DND-41 (cell line): ENCODE measurements around the gene ADK.
"Not testable (repeated sequence)": the region's sequence is repeated elsewhere in the genome, so short reads cannot be mapped to it uniquely, and the experiment has no call there.

ENCODE experiments used
- ATAC-seq: fragments of 200-7000 bp; cut with Tn5 transposase; 3 replicates; pipeline ENCODE4 v1.9.1; 2021; ENCODE audit warnings: low read depth; ENCODE audit not compliant: insufficient read depth
- DNase-seq: peaks from one replicate; pipeline ENCODE4 v3.0.0-alpha.2; 2020
- H2AFZ ChIP-seq: 2 replicates; pipeline ENCODE4 v1.6.0; 2012; ENCODE audit warnings: low read depth, low read length
- H3K27ac ChIP-seq: 2 replicates; pipeline ENCODE4 v1.5.1; 2012; ENCODE audit warnings: low read length, inconsistent platforms
- H3K27me3 ChIP-seq: fragments of 200-600 bp; sonication (generic); 2 replicates; pipeline ENCODE4 v1.6.0; 2012; ENCODE audit warnings: low read length, mild to moderate bottlenecking, inconsistent platforms; ENCODE audit not compliant: insufficient read depth, poor library complexity
- H3K36me3 ChIP-seq: 2 replicates; pipeline ENCODE4 v1.5.1; 2012; ENCODE audit warnings: low read length, inconsistent platforms; ENCODE audit not compliant: insufficient read depth
- H3K4me1 ChIP-seq: 2 replicates; pipeline ENCODE4 v1.5.1; 2012; ENCODE audit warnings: mild to moderate bottlenecking, low read length; ENCODE audit not compliant: insufficient read depth
- H3K4me2 ChIP-seq: 2 replicates; pipeline ENCODE4 v1.6.0; 2012; ENCODE audit warnings: mild to moderate bottlenecking, moderate library complexity, low read length, inconsistent platforms; ENCODE audit not compliant: insufficient read depth
- H3K4me3 ChIP-seq, 2 experiments: fragments of 200-600 bp in 1 of 2; shearing (Covaris generic) in 1 of 2; 2 replicates each; pipeline ENCODE4 v1.5.1; 2012 to 2016; ENCODE audit warnings: inconsistent platforms in 2 of 2, low read length in 2 of 2, mild to moderate bottlenecking in 2 of 2, low read depth in 1 of 2, moderate library complexity in 1 of 2
- H3K79me2 ChIP-seq: 2 replicates; pipeline ENCODE4 v1.6.0; 2012; ENCODE audit warnings: low read length, inconsistent platforms; ENCODE audit not compliant: insufficient read depth
- H3K9ac ChIP-seq: 2 replicates; pipeline ENCODE4 v1.6.0; 2012; ENCODE audit warnings: low read depth, mild to moderate bottlenecking, inconsistent platforms, low read length, moderate library complexity
- H3K9me3 ChIP-seq: 2 replicates; pipeline ENCODE4 v1.5.1; 2012; ENCODE audit warnings: low read length, moderate library complexity, mild to moderate bottlenecking, inconsistent platforms; ENCODE audit not compliant: insufficient read depth, severe bottlenecking
- H4K20me1 ChIP-seq: 2 replicates; pipeline ENCODE4 v1.6.0; 2012; ENCODE audit warnings: low read length; ENCODE audit not compliant: insufficient read depth
- EZH2 ChIP-seq: IDR thresholded peaks from 3 replicates; pipeline ENCODE4 v1.6.1; 2012; ENCODE audit warnings: borderline replicate concordance, low read depth, mild to moderate bottlenecking, moderate library complexity, low read length, inconsistent platforms; ENCODE audit not compliant: severe bottlenecking
- TF ChIP-seq, protein P1 (sequence below): IDR thresholded peaks from 2 replicates; pipeline ENCODE4 v1.5.1; 2012; ENCODE audit warnings: borderline replicate concordance, low read length, moderate library complexity, mild to moderate bottlenecking; ENCODE audit not compliant: poor library complexity, severe bottlenecking; ENCODE audit errors: extremely low read depth

Gene ADK

DNA sequence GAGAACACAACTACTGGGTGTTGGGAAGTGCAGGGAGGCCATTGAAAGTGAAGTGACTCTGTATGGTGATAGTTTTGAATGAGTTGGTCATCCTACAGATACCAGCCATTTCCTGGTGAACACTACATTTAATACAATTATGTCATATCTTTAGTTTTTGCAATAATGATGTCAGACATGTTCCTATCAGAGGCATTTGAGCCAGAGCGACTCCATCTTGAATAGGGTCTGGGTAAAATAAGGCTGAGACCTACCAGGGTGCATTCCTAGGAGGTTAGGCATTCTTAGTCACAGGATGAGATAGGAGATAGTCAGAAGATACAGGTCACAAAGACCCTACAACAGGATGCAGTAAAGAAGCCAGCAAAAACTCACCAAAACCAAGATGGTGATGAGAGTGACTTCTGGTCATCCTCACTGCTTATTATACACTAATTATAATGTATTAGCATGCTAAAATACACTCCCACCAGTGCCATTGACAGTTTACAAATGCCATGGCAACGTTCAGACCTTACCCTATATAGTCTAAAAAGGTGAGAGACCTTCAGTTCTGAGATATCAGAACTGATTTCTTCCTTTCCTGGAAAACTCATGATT is 28.2 kb downstream of the ADK start:
- H3K79me2 ChIP-seq, result peaks cover 72% of the 10 kb centered on the region
- no peak for TF ChIP-seq EZH2
- TF ChIP-seq, protein P1, sequence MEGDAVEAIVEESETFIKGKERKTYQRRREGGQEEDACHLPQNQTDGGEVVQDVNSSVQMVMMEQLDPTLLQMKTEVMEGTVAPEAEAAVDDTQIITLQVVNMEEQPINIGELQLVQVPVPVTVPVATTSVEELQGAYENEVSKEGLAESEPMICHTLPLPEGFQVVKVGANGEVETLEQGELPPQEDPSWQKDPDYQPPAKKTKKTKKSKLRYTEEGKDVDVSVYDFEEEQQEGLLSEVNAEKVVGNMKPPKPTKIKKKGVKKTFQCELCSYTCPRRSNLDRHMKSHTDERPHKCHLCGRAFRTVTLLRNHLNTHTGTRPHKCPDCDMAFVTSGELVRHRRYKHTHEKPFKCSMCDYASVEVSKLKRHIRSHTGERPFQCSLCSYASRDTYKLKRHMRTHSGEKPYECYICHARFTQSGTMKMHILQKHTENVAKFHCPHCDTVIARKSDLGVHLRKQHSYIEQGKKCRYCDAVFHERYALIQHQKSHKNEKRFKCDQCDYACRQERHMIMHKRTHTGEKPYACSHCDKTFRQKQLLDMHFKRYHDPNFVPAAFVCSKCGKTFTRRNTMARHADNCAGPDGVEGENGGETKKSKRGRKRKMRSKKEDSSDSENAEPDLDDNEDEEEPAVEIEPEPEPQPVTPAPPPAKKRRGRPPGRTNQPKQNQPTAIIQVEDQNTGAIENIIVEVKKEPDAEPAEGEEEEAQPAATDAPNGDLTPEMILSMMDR, result no peak
- no peak for ATAC-seq
- peak overlapping the region; percentile 81; the same call in 1 of the 2 replicates for H3K4me2 ChIP-seq
- no peaks in the 10 kb centered on the region for H3K27me3 ChIP-seq
- no peak overlapping the region for H3K9ac ChIP-seq
- no peaks in the 10 kb centered on the region; the same call in 1 of the 2 replicates for H3K36me3 ChIP-seq
- peaks cover 45% of the 10 kb centered on the region for H3K4me1 ChIP-seq
- no peaks in the 10 kb centered on the region for H3K9me3 ChIP-seq
- H3K27ac ChIP-seq, result no peak overlapping the region
- H4K20me1 ChIP-seq, result peaks cover 4% of the 10 kb centered on the region; the same call in 1 of the 2 replicates
- no peak for DNase-seq
- H3K4me3 ChIP-seq, result peak overlapping the region in 1 of 2 experiments; percentile 29; a peak in 1 of 4 replicates
- H2AFZ ChIP-seq, result no peak overlapping the region

DNA sequence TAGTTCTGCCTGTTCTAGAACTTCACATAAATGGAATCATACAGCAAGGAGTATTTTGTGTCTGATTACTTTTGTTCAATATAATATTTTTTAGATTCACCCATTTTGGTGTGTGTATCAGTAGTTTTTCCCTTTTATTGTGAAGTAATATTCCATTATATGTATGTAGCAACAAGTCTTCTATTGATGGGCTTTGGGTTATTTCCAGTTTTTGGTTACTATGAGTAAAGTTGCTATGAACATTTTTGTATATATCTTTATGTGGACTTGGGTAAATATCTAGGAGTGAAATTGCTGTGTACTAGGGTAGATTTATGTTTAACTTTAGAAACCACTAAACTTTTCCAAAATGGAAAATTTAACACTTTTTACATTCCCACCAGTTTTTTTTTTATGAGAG is 35.7 kb downstream of the ADK start:
- Histone ChIP-seq H3K4me1 (peaks cover 18% of the 10 kb centered on the region), H3K4me2 (no peak overlapping the region), H4K20me1 (peaks cover 1% of the 10 kb centered on the region; the same call in 1 of the 2 replicates), H3K9me3 (no peaks in the 10 kb centered on the region), H3K36me3 (no peaks in the 10 kb centered on the region), H2AFZ (no peak overlapping the region), H3K4me3 (no peak overlapping the region), H3K27me3 (no peaks in the 10 kb centered on the region), H3K27ac (no peak overlapping the region), H3K9ac (no peak overlapping the region), H3K79me2 (peaks cover 84% of the 10 kb centered on the region)
- TF ChIP-seq, protein P1, result no peak
- no peak for TF ChIP-seq EZH2
- ATAC-seq (no peak), DNase-seq (no peak)

DNA sequence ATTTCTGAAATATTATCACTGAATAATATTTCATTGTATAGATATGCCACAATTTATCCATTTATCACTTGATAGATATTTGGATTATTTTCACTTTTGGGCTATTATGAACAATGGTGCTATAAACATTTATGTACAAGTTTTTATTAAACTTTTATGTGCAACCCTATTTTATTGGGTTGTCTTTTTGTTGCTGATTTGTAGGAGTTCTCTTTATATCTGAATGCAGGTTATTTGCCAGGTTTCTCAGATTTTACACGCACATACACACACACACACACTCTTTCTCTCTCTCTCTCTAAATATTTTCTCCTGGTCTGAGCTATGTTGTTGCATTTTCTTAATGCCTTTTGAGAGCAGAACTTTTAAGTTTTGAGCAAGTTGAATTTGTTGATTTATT is 36.2 kb downstream of the ADK start:
- TF ChIP-seq, protein P1, result no peak
- no peak for TF ChIP-seq EZH2
- no peak overlapping the region for H3K4me3 ChIP-seq
- H2AFZ ChIP-seq, result no peak overlapping the region
- H3K27me3 ChIP-seq, result no peaks in the 10 kb centered on the region
- no peaks in the 10 kb centered on the region for H3K36me3 ChIP-seq
- H3K9me3 ChIP-seq, result no peaks in the 10 kb centered on the region
- ATAC-seq (no peak), DNase-seq (no peak)
- H3K79me2 ChIP-seq, result peaks cover 85% of the 10 kb centered on the region
- H3K27ac ChIP-seq, result no peak overlapping the region
- H3K9ac ChIP-seq, result no peak overlapping the region
- no peak overlapping the region for H3K4me2 ChIP-seq
- H4K20me1 ChIP-seq, result no peaks in the 10 kb centered on the region; the same call in 1 of the 2 replicates
- H3K4me1 ChIP-seq, result peaks cover 18% of the 10 kb centered on the region

DNA sequence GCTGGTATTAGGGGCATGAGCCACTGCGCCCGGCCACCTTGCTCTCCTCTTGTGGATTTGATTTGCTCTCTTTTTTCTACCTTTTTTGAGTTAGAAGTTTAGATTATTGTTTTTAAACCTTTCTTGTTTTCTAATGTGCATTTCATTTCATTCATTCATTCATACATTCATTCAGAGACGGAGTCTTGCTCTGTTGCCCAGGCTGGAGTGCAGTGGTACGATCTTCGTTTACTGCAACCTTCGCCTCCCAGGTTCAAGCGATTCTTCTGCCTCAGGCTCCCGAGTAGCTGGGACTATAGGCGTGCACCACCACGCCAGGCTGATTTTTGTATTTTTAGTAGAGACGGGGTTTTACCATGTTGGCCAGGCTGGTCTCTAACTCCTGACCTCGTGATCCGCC is 37.6 kb downstream of the ADK start:
- not testable (repeated sequence) for H3K27ac ChIP-seq, H3K9ac ChIP-seq, H2AFZ ChIP-seq, H3K9me3 ChIP-seq, H3K4me3 ChIP-seq, ATAC-seq, H3K36me3 ChIP-seq, H3K27me3 ChIP-seq, H3K4me2 ChIP-seq, DNase-seq, H4K20me1 ChIP-seq
- Histone ChIP-seq H3K4me1 (peaks cover 18% of the 10 kb centered on the region), H3K79me2 (peaks cover 84% of the 10 kb centered on the region)
